Measurements from ENCODE around the gene HKDC1.

DNA sequence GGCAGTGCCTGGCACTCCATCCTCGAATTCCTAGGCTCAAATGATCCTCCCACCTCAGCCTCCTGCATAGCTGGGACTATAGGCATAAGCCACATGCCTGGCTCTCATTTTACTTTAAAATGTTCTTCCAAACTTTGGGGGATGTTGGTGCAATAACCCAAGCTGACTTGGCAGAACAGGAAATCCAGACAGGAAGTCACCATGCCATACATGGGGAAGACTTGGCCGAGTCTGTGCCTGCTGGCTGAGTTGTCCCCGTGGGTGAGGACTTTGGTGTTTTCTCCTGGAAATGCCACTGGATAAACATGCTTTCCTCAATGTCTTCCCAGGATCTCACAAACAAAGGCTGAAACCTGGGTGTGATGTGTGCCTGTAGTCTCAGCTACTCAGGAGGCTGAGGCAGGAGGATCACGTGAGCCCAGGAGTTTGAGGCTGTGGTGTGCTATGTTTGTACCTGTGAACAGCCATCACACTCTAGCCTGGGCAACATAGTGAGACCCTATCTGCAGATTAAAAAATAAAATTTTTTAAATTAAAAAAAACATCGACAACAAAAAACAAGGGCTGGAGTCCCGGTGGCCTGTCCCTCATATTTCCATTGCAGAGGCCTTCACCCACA is 19.8 kb downstream of the HKDC1 start:
- TF ChIP-seq, protein P1, sequence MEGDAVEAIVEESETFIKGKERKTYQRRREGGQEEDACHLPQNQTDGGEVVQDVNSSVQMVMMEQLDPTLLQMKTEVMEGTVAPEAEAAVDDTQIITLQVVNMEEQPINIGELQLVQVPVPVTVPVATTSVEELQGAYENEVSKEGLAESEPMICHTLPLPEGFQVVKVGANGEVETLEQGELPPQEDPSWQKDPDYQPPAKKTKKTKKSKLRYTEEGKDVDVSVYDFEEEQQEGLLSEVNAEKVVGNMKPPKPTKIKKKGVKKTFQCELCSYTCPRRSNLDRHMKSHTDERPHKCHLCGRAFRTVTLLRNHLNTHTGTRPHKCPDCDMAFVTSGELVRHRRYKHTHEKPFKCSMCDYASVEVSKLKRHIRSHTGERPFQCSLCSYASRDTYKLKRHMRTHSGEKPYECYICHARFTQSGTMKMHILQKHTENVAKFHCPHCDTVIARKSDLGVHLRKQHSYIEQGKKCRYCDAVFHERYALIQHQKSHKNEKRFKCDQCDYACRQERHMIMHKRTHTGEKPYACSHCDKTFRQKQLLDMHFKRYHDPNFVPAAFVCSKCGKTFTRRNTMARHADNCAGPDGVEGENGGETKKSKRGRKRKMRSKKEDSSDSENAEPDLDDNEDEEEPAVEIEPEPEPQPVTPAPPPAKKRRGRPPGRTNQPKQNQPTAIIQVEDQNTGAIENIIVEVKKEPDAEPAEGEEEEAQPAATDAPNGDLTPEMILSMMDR (IDR thresholded peaks at IDR 0.05), result no peak
- TF ChIP-seq ZFX (IDR thresholded peaks at IDR 0.05; ENCODE audit: borderline replicate concordance), result no peak
